ENCODE measurements around the gene VEGFB.
A peak's percentile ranks its signal among the peaks of the same experiment; 100 is the strongest.

VEGFB gene

GRCh38 chr11:64241241-64241490, 6.8 kb downstream of the VEGFB start:
- H3K36me3 Mint-ChIP-seq (ENCODE audit: low read depth): peaks cover 8% of the 10 kb centered on the region
- peak; percentile 100 for DNase-seq
- H3K4me1 Mint-ChIP-seq: peaks cover 30% of the 10 kb centered on the region
- peak overlapping the region; percentile 97 for H3K27ac Mint-ChIP-seq
- no peak for TF ChIP-seq CTCF (IDR thresholded peaks at IDR 0.05)
- H3K27me3 Mint-ChIP-seq (ENCODE audit: low read depth, poor library complexity): no peaks in the 10 kb centered on the region
- peak overlapping the region; percentile 87 for H3K4me3 Mint-ChIP-seq
- H3K9me3 Mint-ChIP-seq: no peaks in the 10 kb centered on the region

GRCh38 chr11:64241491-64242374, 7.3 kb downstream of the VEGFB start:
- H3K9me3 Mint-ChIP-seq: no peaks in the 10 kb centered on the region
- DNase-seq: peak; percentile 60
- H3K27ac Mint-ChIP-seq: peak overlapping the region; percentile 97
- H3K4me3 Mint-ChIP-seq: peak overlapping the region; percentile 87
- H3K4me1 Mint-ChIP-seq: peaks cover 30% of the 10 kb centered on the region
- no peaks in the 10 kb centered on the region for H3K27me3 Mint-ChIP-seq (ENCODE audit: low read depth, poor library complexity)
- no peak for TF ChIP-seq CTCF (IDR thresholded peaks at IDR 0.05)
- peaks cover 8% of the 10 kb centered on the region for H3K36me3 Mint-ChIP-seq (ENCODE audit: low read depth)

- H3K4me1 Mint-ChIP-seq: peaks cover 38% of the 10 kb centered on the region
These were observed 9.0 kb downstream of the VEGFB start for GRCh38 chr11:64243236-64243854.

GRCh38 chr11:64244107-64244506, 9.7 kb downstream of the VEGFB start:
- H3K9me3 Mint-ChIP-seq: no peaks in the 10 kb centered on the region
- no peak for DNase-seq
- no peak for TF ChIP-seq CTCF (IDR thresholded peaks at IDR 0.05)
- no peaks in the 10 kb centered on the region for H3K36me3 Mint-ChIP-seq (ENCODE audit: low read depth)
- peak overlapping the region; percentile 45 for H3K27ac Mint-ChIP-seq
- peaks cover 3% of the 10 kb centered on the region for H3K27me3 Mint-ChIP-seq (ENCODE audit: low read depth, poor library complexity)
- H3K4me3 Mint-ChIP-seq: peak overlapping the region; percentile 87
- peaks cover 46% of the 10 kb centered on the region for H3K4me1 Mint-ChIP-seq

More at GRCh38 chr11:64243236-64243854, 9.0 kb downstream of the VEGFB start:
- H3K27me3 Mint-ChIP-seq (ENCODE audit: low read depth, poor library complexity): peaks cover 3% of the 10 kb centered on the region
- peak overlapping the region; percentile 45 for H3K27ac Mint-ChIP-seq
- no peaks in the 10 kb centered on the region for H3K9me3 Mint-ChIP-seq
- no peak for DNase-seq
- H3K36me3 Mint-ChIP-seq (ENCODE audit: low read depth): peaks cover 6% of the 10 kb centered on the region
- H3K4me3 Mint-ChIP-seq: peak overlapping the region; percentile 87
- TF ChIP-seq CTCF (IDR thresholded peaks at IDR 0.05): no peak

GRCh38 chr11:64244966-64245365, 10.6 kb downstream of the VEGFB start:
- DNase-seq: no peak
- Mint-ChIP-seq H3K27me3 (ENCODE audit: low read depth, poor library complexity) (peaks cover 3% of the 10 kb centered on the region), H3K27ac (no peak overlapping the region), H3K4me3 (peak overlapping the region; percentile 86), H3K9me3 (no peaks in the 10 kb centered on the region), H3K4me1 (peaks cover 51% of the 10 kb centered on the region), H3K36me3 (ENCODE audit: low read depth) (no peaks in the 10 kb centered on the region)
- no peak for TF ChIP-seq CTCF (IDR thresholded peaks at IDR 0.05)
